Suprapubic skin (tissue), 4 donors: ENCODE data around the gene PCSK2.

Experiments
- CTCF ChIP-seq, 2 donors: fragments of 200-600 bp in 1 of 2; fragments of 450-650 bp in 1 of 2; sonication (generic) in 1 of 2; IDR thresholded peaks; one replicate each; pipeline ENCODE4 v1.5.1; 2016 to 2019; ENCODE audit warnings: antibody characterized with exemption in 2 of 2, mild to moderate bottlenecking in 1 of 2, moderate library complexity in 1 of 2
- EP300 ChIP-seq: sonication (generic); formaldehyde crosslinking; IDR thresholded peaks from one replicate; pipeline ENCODE4 v1.6.1; 2017; ENCODE audit warnings: antibody characterized with exemption
- POLR2A ChIP-seq, 2 donors: fragments of 450-650 bp; IDR thresholded peaks; one replicate each; pipeline ENCODE4 v1.6.1; 2017; ENCODE audit warnings: antibody characterized with exemption in 2 of 2, mild to moderate bottlenecking in 2 of 2, moderate library complexity in 2 of 2
- POLR2AphosphoS5 ChIP-seq, 3 donors: sonication (generic); formaldehyde crosslinking; IDR thresholded peaks; one replicate each; pipeline ENCODE4 v1.6.1; 2017; ENCODE audit warnings: antibody characterized with exemption in 3 of 3

DNA sequence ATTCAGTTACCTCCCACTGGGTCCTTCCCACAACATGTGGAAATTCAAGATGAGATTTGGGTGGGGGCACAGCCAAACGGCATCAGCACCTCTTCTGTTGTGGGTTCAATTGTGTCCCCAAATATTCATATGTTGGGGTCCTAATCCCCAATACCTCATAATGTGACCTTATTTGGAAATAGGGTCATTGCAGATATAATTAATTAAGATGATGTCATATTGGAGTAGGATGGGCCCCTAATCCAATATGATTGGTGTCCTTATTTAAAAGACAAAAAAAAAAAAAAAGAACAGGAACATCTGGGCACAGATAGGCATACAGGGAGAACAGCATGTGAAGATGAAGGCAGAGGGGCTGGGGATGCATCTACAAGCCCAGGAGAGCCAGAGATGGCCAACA is 214.9 kb downstream of the PCSK2 start:
- no peak for TF ChIP-seq CTCF (IDR thresholded peaks at IDR 0.05)
- no peak for TF ChIP-seq POLR2A (IDR thresholded peaks at IDR 0.05)
- TF ChIP-seq EP300, result no peak
- TF ChIP-seq POLR2AphosphoS5 (IDR thresholded peaks at IDR 0.05), result no peak
